GM23338 (cell line): Measurements from ENCODE around the gene CTXN3. TPM values are rescaled to one million over a fixed set of nuclear protein-coding genes. Genes with fewer than 3 reads are reported as not detected.

Experiments
- ATAC-seq: fragments of 200-7000 bp; cut with Tn5 transposase; 3 replicates; pipeline ENCODE4 v1.9.1; 2020
- DNase-seq: peaks from one replicate; pipeline ENCODE4 v3.0.0-alpha.2; 2015; ENCODE audit warnings: low spot score
- H2AFZ ChIP-seq: fragments of 200-600 bp; sonication (generic); 2 replicates; pipeline ENCODE4 v1.8.0; 2016; ENCODE audit warnings: antibody characterized with exemption, mild to moderate bottlenecking, moderate library complexity
- H3F3A ChIP-seq: fragments of 200-600 bp; sonication (generic); replicated peaks from 2 replicates; pipeline ENCODE4 v1.8.0; 2017; ENCODE audit warnings: antibody characterized with exemption, mixed run types, low read depth
- H3K27ac ChIP-seq: fragments of 200-600 bp; sonication (generic); 2 replicates; pipeline ENCODE4 v1.6.1; 2016; ENCODE audit warnings: low read depth
- H3K27me3 ChIP-seq: fragments of 200-600 bp; sonication (generic); 2 replicates; pipeline ENCODE4 v1.8.0; 2016; ENCODE audit warnings: mild to moderate bottlenecking, mixed run types, moderate library complexity; ENCODE audit not compliant: insufficient read depth
- H3K36me3 ChIP-seq: fragments of 200-600 bp; sonication (generic); 2 replicates; pipeline ENCODE4 v1.8.0; 2016; ENCODE audit warnings: mild to moderate bottlenecking; ENCODE audit not compliant: insufficient read depth
- H3K4me1 ChIP-seq: fragments of 200-600 bp; sonication (generic); 2 replicates; pipeline ENCODE4 v1.8.0; 2016; ENCODE audit warnings: mild to moderate bottlenecking, moderate library complexity; ENCODE audit not compliant: insufficient read depth
- H3K4me2 ChIP-seq: fragments of 200-600 bp; sonication (generic); 2 replicates; pipeline ENCODE4 v1.7.1; 2017; ENCODE audit warnings: mixed run types
- H3K4me3 ChIP-seq: fragments of 200-600 bp; sonication (generic); 2 replicates; pipeline ENCODE4 v1.6.1; 2016; ENCODE audit warnings: mixed run types
- H3K79me2 ChIP-seq: fragments of 200-600 bp; sonication (generic); replicated peaks from 2 replicates; pipeline ENCODE4 v1.8.0; 2017; ENCODE audit warnings: mild to moderate bottlenecking; ENCODE audit not compliant: insufficient read depth
- H3K9me2 ChIP-seq: fragments of 200-600 bp; sonication (generic); 2 replicates; pipeline ENCODE4 v1.8.0; 2017; ENCODE audit not compliant: insufficient read depth
- H4K20me1 ChIP-seq: fragments of 200-600 bp; sonication (generic); replicated peaks from 2 replicates; pipeline ENCODE4 v1.8.0; 2017; ENCODE audit warnings: mild to moderate bottlenecking; ENCODE audit not compliant: insufficient read depth
- H3K27ac Mint-ChIP-seq: 2 replicates; pipeline ENCODE4 v1.8.0; 2020; ENCODE audit warnings: inconsistent platforms, mild to moderate bottlenecking, moderate library complexity, mixed read lengths
- H3K27me3 Mint-ChIP-seq: 3 replicates; pipeline ENCODE4 v1.8.0; 2022; ENCODE audit warnings: low read depth, mild to moderate bottlenecking, moderate library complexity, mixed read lengths, inconsistent platforms; ENCODE audit not compliant: insufficient read depth, poor library complexity
- H3K36me3 Mint-ChIP-seq: 3 replicates; pipeline ENCODE4 v1.8.0; 2021; ENCODE audit warnings: low read depth, mild to moderate bottlenecking, inconsistent platforms, moderate library complexity, mixed read lengths
- H3K4me1 Mint-ChIP-seq: 3 replicates; pipeline ENCODE4 v1.8.0; 2020; ENCODE audit warnings: mild to moderate bottlenecking, inconsistent platforms, mixed read lengths
- H3K4me3 Mint-ChIP-seq: 3 replicates; pipeline ENCODE4 v1.8.0; 2021; ENCODE audit warnings: moderate library complexity, mild to moderate bottlenecking, inconsistent platforms, mixed read lengths
- H3K9me3 Mint-ChIP-seq: 3 replicates; pipeline ENCODE4 v1.8.0; 2020; ENCODE audit warnings: moderate library complexity, mild to moderate bottlenecking, inconsistent platforms, mixed read lengths
- CREB1 ChIP-seq: fragments of 250-450 bp; sonication (Bioruptor Pico); IDR thresholded peaks from 2 replicates; pipeline ENCODE4 v1.5.0; 2020; ENCODE audit warnings: low read depth, mild to moderate bottlenecking, moderate library complexity
- EZH2 ChIP-seq: fragments of 200-600 bp; sonication (generic); IDR thresholded peaks from one replicate; pipeline ENCODE4 v1.8.0; 2017; ENCODE audit warnings: antibody characterized with exemption, mild to moderate bottlenecking, low read depth; ENCODE audit not compliant: unreplicated experiment
- EZH2phosphoT487 ChIP-seq: fragments of 200-600 bp; sonication (generic); IDR thresholded peaks from one replicate; pipeline ENCODE4 v1.8.1; 2018; ENCODE audit warnings: antibody characterized with exemption; ENCODE audit not compliant: unreplicated experiment
- JUNB ChIP-seq: IDR thresholded peaks from one replicate; pipeline ENCODE4 v1.6.1; 2016; ENCODE audit warnings: antibody characterized with exemption; ENCODE audit not compliant: unreplicated experiment
- POLR2AphosphoS5 ChIP-seq: IDR thresholded peaks from 2 replicates; pipeline ENCODE4 v1.6.1; 2016; ENCODE audit warnings: antibody characterized with exemption, low read depth
- STAT1 ChIP-seq: IDR thresholded peaks from one replicate; pipeline ENCODE4 v1.6.1; 2016; ENCODE audit warnings: antibody characterized with exemption; ENCODE audit not compliant: unreplicated experiment
- ZNF331 ChIP-seq: fragments of 250-450 bp; sonication (Bioruptor Pico); IDR thresholded peaks from 2 replicates; pipeline ENCODE4 v1.5.0; 2020; ENCODE audit warnings: low read depth, mild to moderate bottlenecking, moderate library complexity
- polyA plus RNA-seq: library from polyadenylated mRNA; unstranded; fragments of >200 nt; fragmentation: Nextera tagmentation; extraction: Ambion mirVana; gene quantifications from 2 replicates; pipeline ENCODE4 v1.2.1, GENCODE V29; 2016
- total RNA-seq: library from RNA; depleted of rRNA; stranded (reverse); fragments of >200 nt; shearing (Covaris generic); gene quantifications from 2 replicates; pipeline ENCODE4 v1.2.3, GENCODE V29; 2014
- TF ChIP-seq, protein P1 (sequence below): fragments of 250-450 bp; sonication (Bioruptor Pico); IDR thresholded peaks from 2 replicates; pipeline ENCODE4 v1.5.0; 2020; ENCODE audit warnings: mild to moderate bottlenecking, moderate library complexity
- TF ChIP-seq, protein P2 (sequence below): IDR thresholded peaks from one replicate; pipeline ENCODE4 v1.6.1; 2018; ENCODE audit warnings: antibody characterized with exemption; ENCODE audit not compliant: unreplicated experiment
- TF ChIP-seq, protein P3 (sequence below), 2 experiments: fragments of 200-600 bp in 1 of 2; sonication (generic) in 1 of 2; conservative IDR thresholded peaks; 2 replicates each; pipeline versions ENCODE4 v1.5.1 to v1.6.1; 2016 to 2017; ENCODE audit warnings: antibody characterized with exemption in 2 of 2, low read depth in 2 of 2, mild to moderate bottlenecking in 2 of 2, moderate library complexity in 1 of 2

Gene CTXN3
- total and polyA plus RNA-seq, 2 experiments from 2014 or later: not detected

DNA sequence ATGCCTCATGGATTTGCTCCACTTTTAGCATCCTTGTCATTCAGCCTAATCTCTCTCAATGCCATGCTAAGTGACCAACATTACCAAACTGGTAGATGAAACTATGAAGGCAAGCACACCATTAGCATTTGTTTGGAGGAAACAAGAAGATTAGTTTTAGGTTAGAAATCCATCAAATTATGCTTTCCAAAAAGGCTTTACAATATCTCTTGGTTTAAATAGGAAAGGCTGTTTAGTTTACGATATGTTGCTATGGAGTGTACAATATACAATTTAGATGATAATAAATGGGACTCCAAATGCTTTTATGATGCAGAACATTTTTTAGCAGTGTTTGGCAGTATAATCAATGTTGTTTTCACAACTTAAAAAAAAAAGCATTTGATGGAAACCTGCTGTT, 47.8 kb upstream of the CTXN3 start:
- Mint-ChIP-seq H3K4me1 (peaks cover 23% of the 10 kb centered on the region), H3K27ac (no peak overlapping the region), H3K4me3 (no peak overlapping the region), H3K9me3 (no peaks in the 10 kb centered on the region), H3K36me3 (no peaks in the 10 kb centered on the region), H3K27me3 (peaks cover 5% of the 10 kb centered on the region)
- H3K4me1 ChIP-seq: peaks cover 9% of the 10 kb centered on the region
- no peak overlapping the region for H3K4me3 ChIP-seq
- no peaks in the 10 kb centered on the region for H3K79me2 ChIP-seq
- H3K4me2 ChIP-seq: no peak overlapping the region
- H2AFZ ChIP-seq: no peak overlapping the region
- no peaks in the 10 kb centered on the region for H3F3A ChIP-seq
- no peaks in the 10 kb centered on the region for H3K36me3 ChIP-seq
- peaks cover 7% of the 10 kb centered on the region; the same call in 1 of the 2 replicates for H3K9me2 ChIP-seq
- TF ChIP-seq JUNB (no peak), STAT1 (no peak), ZNF331 (CRISPR knock-in tag) (no peak), EZH2 (no peak), EZH2phosphoT487 (no peak), POLR2AphosphoS5 (no peak), CREB1 (CRISPR knock-in tag) (no peak)
- TF ChIP-seq, protein P1, sequence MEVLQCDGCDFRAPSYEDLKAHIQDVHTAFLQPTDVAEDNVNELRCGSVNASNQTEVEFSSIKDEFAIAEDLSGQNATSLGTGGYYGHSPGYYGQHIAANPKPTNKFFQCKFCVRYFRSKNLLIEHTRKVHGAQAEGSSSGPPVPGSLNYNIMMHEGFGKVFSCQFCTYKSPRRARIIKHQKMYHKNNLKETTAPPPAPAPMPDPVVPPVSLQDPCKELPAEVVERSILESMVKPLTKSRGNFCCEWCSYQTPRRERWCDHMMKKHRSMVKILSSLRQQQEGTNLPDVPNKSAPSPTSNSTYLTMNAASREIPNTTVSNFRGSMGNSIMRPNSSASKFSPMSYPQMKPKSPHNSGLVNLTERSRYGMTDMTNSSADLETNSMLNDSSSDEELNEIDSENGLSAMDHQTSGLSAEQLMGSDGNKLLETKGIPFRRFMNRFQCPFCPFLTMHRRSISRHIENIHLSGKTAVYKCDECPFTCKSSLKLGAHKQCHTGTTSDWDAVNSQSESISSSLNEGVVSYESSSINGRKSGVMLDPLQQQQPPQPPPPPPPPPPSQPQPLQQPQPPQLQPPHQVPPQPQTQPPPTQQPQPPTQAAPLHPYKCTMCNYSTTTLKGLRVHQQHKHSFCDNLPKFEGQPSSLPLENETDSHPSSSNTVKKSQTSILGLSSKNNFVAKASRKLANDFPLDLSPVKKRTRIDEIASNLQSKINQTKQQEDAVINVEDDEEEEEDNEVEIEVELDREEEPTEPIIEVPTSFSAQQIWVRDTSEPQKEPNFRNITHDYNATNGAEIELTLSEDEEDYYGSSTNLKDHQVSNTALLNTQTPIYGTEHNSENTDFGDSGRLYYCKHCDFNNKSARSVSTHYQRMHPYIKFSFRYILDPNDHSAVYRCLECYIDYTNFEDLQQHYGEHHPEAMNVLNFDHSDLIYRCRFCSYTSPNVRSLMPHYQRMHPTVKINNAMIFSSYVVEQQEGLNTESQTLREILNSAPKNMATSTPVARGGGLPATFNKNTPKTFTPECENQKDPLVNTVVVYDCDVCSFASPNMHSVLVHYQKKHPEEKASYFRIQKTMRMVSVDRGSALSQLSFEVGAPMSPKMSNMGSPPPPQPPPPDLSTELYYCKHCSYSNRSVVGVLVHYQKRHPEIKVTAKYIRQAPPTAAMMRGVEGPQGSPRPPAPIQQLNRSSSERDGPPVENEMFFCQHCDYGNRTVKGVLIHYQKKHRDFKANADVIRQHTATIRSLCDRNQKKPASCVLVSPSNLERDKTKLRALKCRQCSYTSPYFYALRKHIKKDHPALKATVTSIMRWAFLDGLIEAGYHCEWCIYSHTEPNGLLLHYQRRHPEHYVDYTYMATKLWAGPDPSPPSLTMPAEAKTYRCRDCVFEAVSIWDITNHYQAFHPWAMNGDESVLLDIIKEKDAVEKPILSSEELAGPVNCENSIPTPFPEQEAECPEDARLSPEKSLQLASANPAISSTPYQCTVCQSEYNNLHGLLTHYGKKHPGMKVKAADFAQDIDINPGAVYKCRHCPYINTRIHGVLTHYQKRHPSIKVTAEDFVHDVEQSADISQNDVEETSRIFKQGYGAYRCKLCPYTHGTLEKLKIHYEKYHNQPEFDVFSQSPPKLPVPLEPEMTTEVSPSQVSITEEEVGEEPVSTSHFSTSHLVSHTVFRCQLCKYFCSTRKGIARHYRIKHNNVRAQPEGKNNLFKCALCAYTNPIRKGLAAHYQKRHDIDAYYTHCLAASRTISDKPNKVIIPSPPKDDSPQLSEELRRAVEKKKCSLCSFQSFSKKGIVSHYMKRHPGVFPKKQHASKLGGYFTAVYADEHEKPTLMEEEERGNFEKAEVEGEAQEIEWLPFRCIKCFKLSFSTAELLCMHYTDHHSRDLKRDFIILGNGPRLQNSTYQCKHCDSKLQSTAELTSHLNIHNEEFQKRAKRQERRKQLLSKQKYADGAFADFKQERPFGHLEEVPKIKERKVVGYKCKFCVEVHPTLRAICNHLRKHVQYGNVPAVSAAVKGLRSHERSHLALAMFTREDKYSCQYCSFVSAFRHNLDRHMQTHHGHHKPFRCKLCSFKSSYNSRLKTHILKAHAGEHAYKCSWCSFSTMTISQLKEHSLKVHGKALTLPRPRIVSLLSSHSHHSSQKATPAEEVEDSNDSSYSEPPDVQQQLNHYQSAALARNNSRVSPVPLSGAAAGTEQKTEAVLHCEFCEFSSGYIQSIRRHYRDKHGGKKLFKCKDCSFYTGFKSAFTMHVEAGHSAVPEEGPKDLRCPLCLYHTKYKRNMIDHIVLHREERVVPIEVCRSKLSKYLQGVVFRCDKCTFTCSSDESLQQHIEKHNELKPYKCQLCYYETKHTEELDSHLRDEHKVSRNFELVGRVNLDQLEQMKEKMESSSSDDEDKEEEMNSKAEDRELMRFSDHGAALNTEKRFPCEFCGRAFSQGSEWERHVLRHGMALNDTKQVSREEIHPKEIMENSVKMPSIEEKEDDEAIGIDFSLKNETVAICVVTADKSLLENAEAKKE (CRISPR knock-in tag): no peak
- TF ChIP-seq, protein P2, sequence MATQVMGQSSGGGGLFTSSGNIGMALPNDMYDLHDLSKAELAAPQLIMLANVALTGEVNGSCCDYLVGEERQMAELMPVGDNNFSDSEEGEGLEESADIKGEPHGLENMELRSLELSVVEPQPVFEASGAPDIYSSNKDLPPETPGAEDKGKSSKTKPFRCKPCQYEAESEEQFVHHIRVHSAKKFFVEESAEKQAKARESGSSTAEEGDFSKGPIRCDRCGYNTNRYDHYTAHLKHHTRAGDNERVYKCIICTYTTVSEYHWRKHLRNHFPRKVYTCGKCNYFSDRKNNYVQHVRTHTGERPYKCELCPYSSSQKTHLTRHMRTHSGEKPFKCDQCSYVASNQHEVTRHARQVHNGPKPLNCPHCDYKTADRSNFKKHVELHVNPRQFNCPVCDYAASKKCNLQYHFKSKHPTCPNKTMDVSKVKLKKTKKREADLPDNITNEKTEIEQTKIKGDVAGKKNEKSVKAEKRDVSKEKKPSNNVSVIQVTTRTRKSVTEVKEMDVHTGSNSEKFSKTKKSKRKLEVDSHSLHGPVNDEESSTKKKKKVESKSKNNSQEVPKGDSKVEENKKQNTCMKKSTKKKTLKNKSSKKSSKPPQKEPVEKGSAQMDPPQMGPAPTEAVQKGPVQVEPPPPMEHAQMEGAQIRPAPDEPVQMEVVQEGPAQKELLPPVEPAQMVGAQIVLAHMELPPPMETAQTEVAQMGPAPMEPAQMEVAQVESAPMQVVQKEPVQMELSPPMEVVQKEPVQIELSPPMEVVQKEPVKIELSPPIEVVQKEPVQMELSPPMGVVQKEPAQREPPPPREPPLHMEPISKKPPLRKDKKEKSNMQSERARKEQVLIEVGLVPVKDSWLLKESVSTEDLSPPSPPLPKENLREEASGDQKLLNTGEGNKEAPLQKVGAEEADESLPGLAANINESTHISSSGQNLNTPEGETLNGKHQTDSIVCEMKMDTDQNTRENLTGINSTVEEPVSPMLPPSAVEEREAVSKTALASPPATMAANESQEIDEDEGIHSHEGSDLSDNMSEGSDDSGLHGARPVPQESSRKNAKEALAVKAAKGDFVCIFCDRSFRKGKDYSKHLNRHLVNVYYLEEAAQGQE: no peak
- TF ChIP-seq, protein P3, sequence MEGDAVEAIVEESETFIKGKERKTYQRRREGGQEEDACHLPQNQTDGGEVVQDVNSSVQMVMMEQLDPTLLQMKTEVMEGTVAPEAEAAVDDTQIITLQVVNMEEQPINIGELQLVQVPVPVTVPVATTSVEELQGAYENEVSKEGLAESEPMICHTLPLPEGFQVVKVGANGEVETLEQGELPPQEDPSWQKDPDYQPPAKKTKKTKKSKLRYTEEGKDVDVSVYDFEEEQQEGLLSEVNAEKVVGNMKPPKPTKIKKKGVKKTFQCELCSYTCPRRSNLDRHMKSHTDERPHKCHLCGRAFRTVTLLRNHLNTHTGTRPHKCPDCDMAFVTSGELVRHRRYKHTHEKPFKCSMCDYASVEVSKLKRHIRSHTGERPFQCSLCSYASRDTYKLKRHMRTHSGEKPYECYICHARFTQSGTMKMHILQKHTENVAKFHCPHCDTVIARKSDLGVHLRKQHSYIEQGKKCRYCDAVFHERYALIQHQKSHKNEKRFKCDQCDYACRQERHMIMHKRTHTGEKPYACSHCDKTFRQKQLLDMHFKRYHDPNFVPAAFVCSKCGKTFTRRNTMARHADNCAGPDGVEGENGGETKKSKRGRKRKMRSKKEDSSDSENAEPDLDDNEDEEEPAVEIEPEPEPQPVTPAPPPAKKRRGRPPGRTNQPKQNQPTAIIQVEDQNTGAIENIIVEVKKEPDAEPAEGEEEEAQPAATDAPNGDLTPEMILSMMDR (conservative IDR thresholded peaks at IDR 0.05; ENCODE audit: low read depth in 2 of 2): no peak
- ATAC-seq: no peak
- no peak for DNase-seq
- no peak overlapping the region for H3K27ac ChIP-seq
- no peaks in the 10 kb centered on the region for H3K27me3 ChIP-seq
- no peaks in the 10 kb centered on the region for H4K20me1 ChIP-seq
